ENCODE data around the gene FBXO10. TPM values are rescaled to one million over a fixed set of nuclear protein-coding genes. Genes with fewer than 3 reads are reported as not detected.
"Not testable (repeated sequence)": the region's sequence is repeated elsewhere in the genome, so short reads cannot be mapped to it uniquely, and the experiment has no call there.

FBXO10 gene
- total RNA-seq, 4 donors from 2014 or later: 5.7 to 11.4 (median 9.2) TPM

GRCh38 chr9:37511016-37512010 is 64.9 kb downstream of the FBXO10 start:
- DNase-seq (ENCODE audit: low spot score in 2 of 2): no peak
- H3K36me3 ChIP-seq: peaks cover 0 to 78% (median 0%) of the 10 kb centered on the region in 3 donors

GRCh38 chr9:37510053-37510452 is 66.1 kb downstream of the FBXO10 start:
- 82 to 86% methylated on average over 5 of the region's 5 CpGs for WGBS, 2 donors
- H3K4me1 ChIP-seq; H3K27ac ChIP-seq; H3K4me3 ChIP-seq; H3K9me3 ChIP-seq; H3K27me3 ChIP-seq; DNase-seq (ENCODE audit: low spot score in 2 of 2): not testable (repeated sequence)
- peaks cover 0 to 74% (median 0%) of the 10 kb centered on the region in 3 donors for H3K36me3 ChIP-seq

More at GRCh38 chr9:37511016-37512010, 64.9 kb downstream of the FBXO10 start:
- no peaks in the 10 kb centered on the region for H3K4me1 ChIP-seq
- no peak overlapping the region for H3K27ac ChIP-seq
- whole genome bisulfite sequencing, 2 donors: 78 to 84% methylated on average over 14 to 15 of the region's 15 CpGs
- H3K27me3 ChIP-seq: no peaks in the 10 kb centered on the region
- H3K9me3 ChIP-seq: no peaks in the 10 kb centered on the region
- TF ChIP-seq EP300 (IDR thresholded peaks at IDR 0.05) (no peak), POLR2A (IDR thresholded peaks at IDR 0.05) (no peak), CTCF (IDR thresholded peaks at IDR 0.05) (no peak)
- H3K4me3 ChIP-seq: no peak overlapping the region

DNA sequence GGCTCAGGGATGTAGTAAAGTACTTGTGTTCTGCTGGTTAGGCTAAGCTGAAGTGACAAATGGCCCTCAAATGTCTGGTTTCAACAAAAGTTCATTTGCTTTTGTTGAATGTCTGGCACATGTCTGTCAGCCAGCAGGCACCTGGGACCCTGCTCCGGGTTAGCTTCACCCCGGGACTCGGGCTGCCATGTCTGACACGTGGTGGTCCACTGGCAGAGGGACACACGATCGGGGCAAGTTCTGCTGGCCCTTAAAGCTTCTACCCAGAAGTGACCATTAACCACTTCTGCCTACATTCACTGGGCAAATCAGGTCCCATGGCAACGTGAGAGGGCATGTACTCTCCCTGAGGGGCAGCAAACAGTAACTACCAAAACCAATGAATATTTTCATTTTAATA is 66.6 kb downstream of the FBXO10 start:
- TF ChIP-seq POLR2A (IDR thresholded peaks at IDR 0.05): no peak
- no peak for TF ChIP-seq EP300 (IDR thresholded peaks at IDR 0.05)
- no peak for TF ChIP-seq CTCF (IDR thresholded peaks at IDR 0.05)
- H3K36me3 ChIP-seq: peaks cover 0 to 74% (median 0%) of the 10 kb centered on the region in 3 donors
- 78 to 89% methylated on average over 7 of the region's 7 CpGs for whole genome bisulfite sequencing, 2 donors

GRCh38 chr9:37508834-37509206 is 67.4 kb downstream of the FBXO10 start:
- TF ChIP-seq EP300 (IDR thresholded peaks at IDR 0.05) (no peak), CTCF (IDR thresholded peaks at IDR 0.05) (no peak), POLR2A (IDR thresholded peaks at IDR 0.05) (no peak)
- no peak overlapping the region for H3K27ac ChIP-seq
- H3K36me3 ChIP-seq: peaks cover 0 to 74% (median 0%) of the 10 kb centered on the region in 3 donors
- no peaks in the 10 kb centered on the region for H3K4me1 ChIP-seq
- no peaks in the 10 kb centered on the region for H3K27me3 ChIP-seq
- no peak overlapping the region for H3K4me3 ChIP-seq
- no peak for DNase-seq (ENCODE audit: low spot score in 2 of 2)
- WGBS, 2 donors: 90 to 95% methylated on average over 3 of the region's 3 CpGs
- no peaks in the 10 kb centered on the region for H3K9me3 ChIP-seq

More for the DNA sequence above, 66.6 kb downstream of the FBXO10 start:
- H3K9me3 ChIP-seq: no peaks in the 10 kb centered on the region
- H3K27me3 ChIP-seq: no peaks in the 10 kb centered on the region
- no peaks in the 10 kb centered on the region for H3K4me1 ChIP-seq
- no peak overlapping the region for H3K27ac ChIP-seq
- DNase-seq (ENCODE audit: low spot score in 2 of 2): no peak
- H3K4me3 ChIP-seq: no peak overlapping the region

DNA sequence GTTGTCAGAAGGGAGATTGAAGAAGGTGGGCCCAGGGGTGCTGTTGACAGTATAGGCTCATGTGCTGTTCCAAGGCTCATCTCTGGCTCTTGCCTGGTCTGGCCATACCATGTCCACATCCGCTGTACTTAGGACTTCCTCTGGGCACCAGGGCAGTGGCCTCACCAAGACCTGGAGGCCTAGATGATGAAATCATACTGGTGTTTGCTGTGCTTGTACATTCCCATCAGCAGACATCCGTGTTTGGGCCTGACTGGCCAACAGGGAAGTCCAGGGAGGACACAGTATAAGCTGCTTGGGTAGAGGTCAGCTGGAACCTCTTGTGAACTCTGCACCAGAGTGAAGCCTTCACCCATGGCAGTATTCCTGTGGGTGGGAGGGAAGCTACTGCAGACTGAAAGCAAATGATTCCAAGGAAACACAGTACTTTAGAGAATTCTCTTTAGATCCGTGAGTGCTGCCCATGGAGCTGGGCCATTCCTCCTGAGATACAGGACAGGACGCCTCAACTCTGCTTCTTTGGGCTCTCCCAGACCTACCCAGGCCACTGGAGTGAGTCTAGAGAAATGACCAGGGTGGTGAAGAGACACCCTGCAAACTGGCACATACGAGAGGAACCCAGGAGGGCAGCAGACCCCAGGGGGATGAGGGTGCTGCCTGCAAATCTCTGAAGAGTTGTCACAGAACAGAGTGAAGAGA is 67.9 kb downstream of the FBXO10 start:
- Histone ChIP-seq H3K36me3 (peaks cover 0 to 74% (median 0%) of the 10 kb centered on the region in 3 donors), H3K27ac (no peak overlapping the region)

More for the DNA sequence above, 67.9 kb downstream of the FBXO10 start:
- 84 to 90% methylated on average over 5 of the region's 5 CpGs for WGBS, 2 donors
- Histone ChIP-seq H3K4me1 (no peaks in the 10 kb centered on the region), H3K4me3 (no peak overlapping the region), H3K27me3 (no peaks in the 10 kb centered on the region), H3K9me3 (no peaks in the 10 kb centered on the region)
- no peak for TF ChIP-seq EP300 (IDR thresholded peaks at IDR 0.05)
- TF ChIP-seq POLR2A (IDR thresholded peaks at IDR 0.05): no peak
- TF ChIP-seq CTCF (IDR thresholded peaks at IDR 0.05): no peak
- DNase-seq (ENCODE audit: low spot score in 2 of 2): no peak

Measured in tibial nerve (tissue), 4 donors.